Right atrium auricular region (tissue), 2 donors: ENCODE data around the gene CHMP4B. TPM values are rescaled to one million over a fixed set of nuclear protein-coding genes. Genes with fewer than 3 reads are reported as not detected.
A peak's percentile ranks its signal among the peaks of the same experiment; 100 is the strongest.

Source experiments
- DNase-seq: peaks from one replicate; pipeline ENCODE4 v3.0.0-alpha.2; 2019; ENCODE audit warnings: low spot score
- H3K27ac ChIP-seq, 2 donors: fragments of 200-600 bp; sonication (generic); 1 replicate in 1 of 2; 2 replicates in 1 of 2; pipeline ENCODE4 v1.5.1; 2016 to 2019
- H3K27me3 ChIP-seq, 2 donors: fragments of 200-600 bp; sonication (generic); one replicate each; pipeline versions ENCODE4 v1.5.1 to v1.6.0; 2017 to 2019
- H3K36me3 ChIP-seq: fragments of 200-600 bp; sonication (generic); one replicate; pipeline ENCODE4 v1.5.1; 2016
- H3K4me1 ChIP-seq, 2 donors: fragments of 200-600 bp; sonication (generic); one replicate each; pipeline versions ENCODE4 v1.5.1 to v1.6.0; 2017 to 2019
- H3K4me3 ChIP-seq, 2 donors: fragments of 200-600 bp; sonication (generic); 1 replicate in 1 of 2; 2 replicates in 1 of 2; pipeline ENCODE4 v1.5.1; 2017 to 2019; ENCODE audit warnings: mild to moderate bottlenecking in 1 of 2, moderate library complexity in 1 of 2
- H3K9me3 ChIP-seq, 2 donors: fragments of 200-600 bp; sonication (generic); one replicate each; pipeline ENCODE4 v1.5.1; 2019
- CTCF ChIP-seq, 2 donors: fragments of 200-600 bp; sonication (generic); IDR thresholded peaks; one replicate each; pipeline ENCODE4 v1.5.1; 2019; ENCODE audit warnings: antibody characterized with exemption in 2 of 2
- total RNA-seq, 2 donors: library from RNA; depleted of rRNA; stranded (reverse); fragments of >200 nt; gene quantifications; one replicate each; pipeline ENCODE4 v1.1.0, GENCODE V29; 2016

CHMP4B gene
- total RNA-seq, 2 donors from 2014 or later = 57.0 to 79.5 TPM

- TF ChIP-seq CTCF (IDR thresholded peaks at IDR 0.05) = no peak
- Histone ChIP-seq H3K4me1 (no peaks in the 10 kb centered on the region), H3K27me3 (no peaks in the 10 kb centered on the region), H3K36me3 (peaks cover 12% of the 10 kb centered on the region), H3K9me3 (no peaks in the 10 kb centered on the region), H3K4me3 (no peak overlapping the region), H3K27ac (no peak overlapping the region)
- no peak for DNase-seq
These were observed 43.4 kb upstream of the CHMP4B start for GRCh38 chr20:33767777-33768138.

DNA sequence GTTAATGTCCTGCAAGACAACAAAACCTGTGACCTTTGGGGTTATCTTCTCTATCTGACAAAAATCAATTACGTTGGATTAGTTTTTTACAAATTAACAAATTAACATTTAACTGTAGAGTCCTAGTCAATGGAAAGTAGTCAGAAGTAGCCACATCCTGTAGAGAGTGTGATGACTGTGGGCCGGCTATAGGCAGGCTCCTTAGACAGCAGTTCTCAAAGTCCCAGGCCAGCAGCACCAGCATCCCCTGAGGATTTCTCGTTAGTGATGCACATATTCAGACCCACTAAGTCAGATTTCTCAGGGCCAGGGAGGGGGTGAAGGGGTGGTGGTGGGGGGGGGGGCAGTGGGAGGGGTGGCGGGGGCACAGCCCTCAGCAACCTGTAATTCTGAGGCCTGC lies 42.1 kb upstream of the CHMP4B start:
- no peaks in the 10 kb centered on the region for H3K4me1 ChIP-seq
- no peak for TF ChIP-seq CTCF (IDR thresholded peaks at IDR 0.05)
- no peak for DNase-seq
- no peaks in the 10 kb centered on the region for H3K27me3 ChIP-seq
- H3K27ac ChIP-seq = no peak overlapping the region
- H3K36me3 ChIP-seq = peaks cover 12% of the 10 kb centered on the region
- H3K4me3 ChIP-seq = no peak overlapping the region
- H3K9me3 ChIP-seq = no peaks in the 10 kb centered on the region

DNA sequence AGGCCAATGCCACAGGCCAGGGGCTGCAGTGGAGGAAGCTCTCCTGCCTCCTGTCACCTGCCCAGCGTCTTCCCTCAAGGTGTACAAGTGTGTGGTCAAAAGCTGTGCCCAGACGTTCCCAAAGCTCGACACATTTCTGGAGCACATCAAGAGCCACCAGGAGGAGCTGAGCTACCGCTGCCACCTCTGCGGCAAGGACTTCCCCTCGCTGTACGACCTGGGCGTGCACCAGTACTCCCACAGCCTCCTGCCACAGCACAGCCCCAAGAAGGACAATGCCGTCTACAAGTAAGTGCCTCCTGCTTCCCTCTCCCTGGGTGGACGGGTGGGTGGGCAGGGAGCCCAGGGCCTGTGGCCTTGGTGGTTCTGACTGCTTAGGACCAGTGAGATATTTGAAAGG lies 41.1 kb upstream of the CHMP4B start:
- Histone ChIP-seq H3K9me3 (no peaks in the 10 kb centered on the region), H3K27ac (no peak overlapping the region), H3K27me3 (no peaks in the 10 kb centered on the region), H3K36me3 (peaks cover 9% of the 10 kb centered on the region), H3K4me3 (no peak overlapping the region), H3K4me1 (no peaks in the 10 kb centered on the region)
- TF ChIP-seq CTCF (IDR thresholded peaks at IDR 0.05) = peak in 1 of 2 donors; percentile 38
- DNase-seq = no peak

GRCh38 chr20:33771938-33772337 lies 39.2 kb upstream of the CHMP4B start:
- H3K4me1 ChIP-seq = no peaks in the 10 kb centered on the region
- no peaks in the 10 kb centered on the region for H3K9me3 ChIP-seq
- H3K36me3 ChIP-seq = peaks cover 5% of the 10 kb centered on the region
- DNase-seq = no peak
- H3K27me3 ChIP-seq = no peaks in the 10 kb centered on the region
- no peak overlapping the region for H3K4me3 ChIP-seq
- H3K27ac ChIP-seq = no peak overlapping the region
- TF ChIP-seq CTCF (IDR thresholded peaks at IDR 0.05) = no peak

DNA sequence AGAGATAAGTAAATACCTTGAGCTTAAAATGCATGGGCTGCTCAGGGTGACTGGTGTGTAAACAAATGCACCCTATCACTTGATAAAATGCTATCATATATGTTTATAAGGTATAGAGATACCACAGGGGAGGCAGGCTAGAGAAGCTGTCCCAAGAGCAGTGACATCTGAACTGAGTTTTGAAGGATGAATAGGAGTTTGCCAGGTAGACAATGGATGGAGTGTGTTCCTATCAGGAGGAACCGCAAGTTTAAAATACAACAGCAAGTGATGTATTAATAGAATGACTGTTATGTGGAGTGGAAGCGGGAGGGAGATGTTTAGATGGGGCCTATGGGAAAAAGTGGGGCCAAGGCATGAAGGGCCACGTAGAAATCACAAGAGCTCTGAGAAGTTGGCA lies 38.7 kb upstream of the CHMP4B start:
- no peak for TF ChIP-seq CTCF (IDR thresholded peaks at IDR 0.05)
- DNase-seq = no peak
- H3K27me3 ChIP-seq = no peaks in the 10 kb centered on the region
- H3K9me3 ChIP-seq = no peaks in the 10 kb centered on the region
- no peak overlapping the region for H3K27ac ChIP-seq
- H3K4me1 ChIP-seq = no peaks in the 10 kb centered on the region
- no peaks in the 10 kb centered on the region for H3K36me3 ChIP-seq
- H3K4me3 ChIP-seq = no peak overlapping the region

GRCh38 chr20:33773412-33774089 lies 37.6 kb upstream of the CHMP4B start:
- H3K27ac ChIP-seq = no peak overlapping the region
- H3K36me3 ChIP-seq = no peaks in the 10 kb centered on the region
- TF ChIP-seq CTCF (IDR thresholded peaks at IDR 0.05) = no peak
- H3K9me3 ChIP-seq = no peaks in the 10 kb centered on the region
- H3K4me1 ChIP-seq = no peaks in the 10 kb centered on the region
- no peak overlapping the region for H3K4me3 ChIP-seq
- H3K27me3 ChIP-seq = no peaks in the 10 kb centered on the region
- no peak for DNase-seq
